Activated CD8-positive, alpha-beta memory T cell treated with anti-CD3 and anti-CD28 coated beads for 36 hours (primary cell): Measurements from ENCODE around the gene BTBD6. TPM values are rescaled to one million over a fixed set of nuclear protein-coding genes. Genes with fewer than 3 reads are reported as not detected.

Experiments used
- CTCF ChIA-PET: fragments of 350-600 bp; sonication (Branson Sonifier 250); formaldehyde crosslinking; loops from one replicate; lab custom pipeline; 2021; ENCODE audit warnings: antibody characterized with exemption; lab: Charles Lee
- POLR2A ChIA-PET: fragments of 350-600 bp; sonication (Branson Sonifier 250); formaldehyde crosslinking; loops from one replicate; lab custom pipeline; 2021; ENCODE audit warnings: antibody characterized with exemption; lab: Charles Lee
- total RNA-seq, 2 experiments: library from RNA; stranded (reverse); gene quantifications; one replicate each; pipeline ENCODE4 v1.2.3, GENCODE V29; 2021

Gene BTBD6
- 10 to 100 TPM; 44.7 to 48.3 TPM for total RNA-seq

GRCh38 chr14:105248368-105249181 lies at the start of gene BTBD6:
BTBD6 (plus strand) TSS chr14:105248533; CDS start chr14:105248712, 179 bp downstream.
- ChIA-PET CTCF (interaction anchor here (0.8 to 1.3 kb wide), 5 partner anchors 11 to 241 kb away, joined by 3 to 4 read pairs (median 3); partner anchors contain the start of gene BRF1), POLR2A (interaction anchor here (1.0 to 1.4 kb wide), 4 partner anchors 51 to 163 kb away, joined by 3 to 6 read pairs (median 6); partner anchors contain the start of genes BRF1 and PACS2)

DNA sequence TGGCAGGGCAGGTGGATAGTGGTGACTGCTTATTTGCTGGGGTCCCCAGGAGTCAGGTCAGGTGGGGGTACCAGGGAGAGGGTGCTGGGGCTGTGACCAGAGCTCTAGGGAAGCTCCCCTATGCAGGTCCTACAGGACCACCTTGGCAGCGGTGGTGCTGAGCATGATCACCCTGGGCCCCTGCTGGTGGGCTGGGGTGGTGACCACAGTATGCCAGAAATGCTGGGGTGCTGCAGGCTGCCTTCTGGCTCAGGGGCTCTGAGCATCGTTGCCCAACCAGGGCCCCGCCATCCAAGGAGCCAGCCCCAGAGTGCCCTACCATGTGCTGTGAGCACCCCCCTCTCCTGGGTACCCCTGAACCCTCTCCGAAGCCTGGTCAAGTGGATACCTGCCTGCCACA lies 49.7 kb upstream of the BTBD6 start:
- CTCF ChIA-PET = no interaction called here

DNA sequence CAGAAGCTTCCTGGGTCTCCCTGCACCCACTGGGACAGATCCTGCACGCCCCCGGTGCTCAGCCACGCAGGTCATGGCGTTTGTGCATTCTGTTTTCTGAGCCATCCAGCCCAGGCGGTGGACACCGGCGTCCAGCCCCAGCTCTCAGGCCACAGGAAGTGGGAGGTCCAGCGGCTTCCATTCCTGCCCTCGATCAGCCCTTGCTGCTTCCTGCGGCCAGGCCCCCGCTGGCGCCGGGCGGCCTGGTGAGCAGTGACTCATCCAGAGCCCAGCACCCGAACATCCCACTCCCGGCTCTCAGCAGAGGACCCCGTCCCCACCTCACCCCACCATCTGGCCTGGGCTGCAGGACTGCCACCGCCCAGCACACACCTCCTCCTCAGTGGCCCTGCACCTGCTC lies 49.2 kb upstream of the BTBD6 start:
- ChIA-PET POLR2A (no interaction called here), CTCF (interaction anchor here (1.9 kb wide), 1 partner anchor 109 kb away, joined by 7 read pairs; no protein-coding TSS in a partner anchor)

More for the DNA sequence above, 49.7 kb upstream of the BTBD6 start:
- POLR2A ChIA-PET = no interaction called here

DNA sequence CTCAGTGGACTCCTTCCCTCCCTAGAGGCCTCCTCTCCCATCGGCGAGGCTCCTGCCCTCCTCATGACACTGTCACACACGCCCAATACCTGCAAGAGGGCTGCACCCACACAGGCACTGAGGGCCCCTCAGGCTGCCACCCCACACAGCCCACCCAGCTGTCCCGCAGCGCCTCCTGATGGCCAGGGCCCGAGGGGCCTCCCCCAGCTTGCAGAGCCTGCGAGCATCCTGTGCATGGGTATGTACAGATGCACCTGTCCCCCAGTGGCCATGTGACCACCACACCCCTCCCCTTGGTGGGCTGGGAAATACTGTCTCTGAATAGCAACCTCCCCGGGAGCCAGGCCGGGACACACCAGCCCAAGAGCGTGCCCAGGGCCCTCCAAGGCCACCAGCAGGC lies 48.3 kb upstream of the BTBD6 start:
- POLR2A ChIA-PET = no interaction called here
- CTCF ChIA-PET = interaction anchor here (1.1 to 1.9 kb wide), 2 partner anchors 82 to 110 kb away, joined by 3 to 7 read pairs; no protein-coding TSS in a partner anchor

DNA sequence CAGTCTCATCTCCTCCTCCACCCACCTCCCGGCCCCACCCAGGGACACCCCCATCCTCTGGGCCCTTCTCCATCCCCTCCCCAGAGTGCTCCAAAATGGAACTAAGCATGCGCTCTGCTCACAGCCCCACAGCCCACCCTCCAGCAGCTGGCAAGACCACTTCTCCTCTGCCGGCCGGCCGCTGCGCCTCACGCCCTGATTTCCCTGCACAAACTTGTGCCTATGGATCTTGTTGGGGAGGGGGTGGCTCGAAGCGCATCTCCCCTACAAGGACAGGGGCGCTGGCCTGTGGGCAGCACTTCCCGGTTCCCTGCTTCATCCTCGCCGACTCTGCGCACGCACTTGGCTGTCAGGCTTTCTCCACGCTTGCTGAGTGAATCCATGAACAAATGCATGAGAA lies 47.7 kb upstream of the BTBD6 start:
- CTCF ChIA-PET = interaction anchor here (1.1 to 1.9 kb wide), 2 partner anchors 81 to 110 kb away, joined by 3 to 7 read pairs; no protein-coding TSS in a partner anchor
- POLR2A ChIA-PET = interaction anchor here (0.6 kb wide), 1 partner anchor 53 kb away, joined by 7 read pairs; no protein-coding TSS in a partner anchor

DNA sequence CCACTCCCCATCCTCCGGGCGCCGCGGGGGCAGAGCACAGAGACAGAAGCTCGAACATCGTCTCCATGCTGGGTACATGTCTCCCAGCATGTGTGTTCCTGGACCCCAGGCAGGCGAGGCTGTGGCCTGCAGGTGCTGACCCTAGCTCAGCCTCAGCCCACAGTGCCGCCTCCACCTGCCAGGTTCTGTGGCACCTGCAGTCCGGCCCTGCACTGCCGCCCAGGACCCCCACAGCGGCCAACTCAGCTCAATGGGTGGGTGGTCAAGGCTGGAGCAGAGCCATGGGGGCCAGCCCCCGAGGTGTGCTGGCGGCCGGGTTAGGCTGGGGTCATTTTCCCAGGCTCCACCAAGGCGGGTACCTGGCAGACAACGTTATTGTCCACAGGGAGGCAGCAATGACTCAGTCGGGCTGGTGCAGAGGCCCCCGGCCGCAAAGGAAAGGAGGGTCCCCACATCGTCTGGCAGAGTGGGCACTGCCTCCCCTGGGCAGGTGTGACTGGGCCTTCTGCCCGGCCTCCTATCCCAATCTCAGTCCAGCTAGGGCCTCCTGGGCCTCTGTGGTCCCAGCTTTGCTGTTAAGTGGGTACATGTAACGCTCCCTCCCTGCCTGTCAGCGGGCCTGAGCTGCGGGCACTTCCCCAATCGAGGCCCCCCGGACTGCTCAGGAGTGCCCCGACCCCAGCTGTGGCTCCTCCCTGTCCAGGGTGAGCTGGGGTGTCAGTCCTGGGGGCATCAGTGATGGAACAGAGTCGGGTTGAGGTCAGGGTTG lies 47.0 kb upstream of the BTBD6 start:
- POLR2A ChIA-PET = interaction anchor here (0.6 kb wide), 1 partner anchor 53 kb away, joined by 7 read pairs; no protein-coding TSS in a partner anchor

GRCh38 chr14:105201925-105202513 lies 46.3 kb upstream of the BTBD6 start:
- ChIA-PET CTCF (interaction anchor here (0.6 to 1.1 kb wide), 3 partner anchors 14 to 150 kb away, joined by 3 read pairs; partner anchors contain the start of gene JAG2), POLR2A (no interaction called here)

More for the DNA sequence above, 47.0 kb upstream of the BTBD6 start:
- CTCF ChIA-PET = interaction anchor here (0.6 to 1.9 kb wide), 3 partner anchors 32 to 151 kb away, joined by 3 to 7 read pairs (median 3); partner anchors contain the start of gene JAG2

DNA sequence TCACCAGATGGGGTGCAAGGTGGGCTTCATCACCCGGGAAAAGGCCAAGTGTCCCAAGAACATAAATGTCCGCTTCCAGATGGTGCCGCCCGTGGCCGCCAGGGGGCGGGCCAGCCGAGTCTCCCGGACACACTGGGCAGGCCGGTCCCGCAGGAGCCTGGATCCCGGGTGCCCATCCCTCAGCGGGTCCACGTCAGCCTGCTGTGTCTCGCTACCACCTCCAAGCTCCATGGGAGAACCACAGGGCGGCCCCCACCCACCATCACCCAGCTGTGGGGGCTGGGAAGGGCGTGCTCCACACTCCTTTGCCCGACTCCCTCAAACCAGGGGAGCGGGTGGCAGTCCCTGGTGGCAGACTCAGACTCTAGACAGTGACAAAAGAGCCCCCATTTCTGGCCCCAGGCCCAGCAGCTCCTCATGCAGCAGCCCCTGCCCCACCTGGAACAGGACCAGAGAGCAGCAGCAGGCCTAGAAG lies 45.2 kb upstream of the BTBD6 start:
- ChIA-PET CTCF (interaction anchor here (0.5 to 1.4 kb wide), 6 partner anchors 11 to 113 kb away, joined by 3 read pairs; partner anchors contain the start of gene PACS2), POLR2A (no interaction called here)

DNA sequence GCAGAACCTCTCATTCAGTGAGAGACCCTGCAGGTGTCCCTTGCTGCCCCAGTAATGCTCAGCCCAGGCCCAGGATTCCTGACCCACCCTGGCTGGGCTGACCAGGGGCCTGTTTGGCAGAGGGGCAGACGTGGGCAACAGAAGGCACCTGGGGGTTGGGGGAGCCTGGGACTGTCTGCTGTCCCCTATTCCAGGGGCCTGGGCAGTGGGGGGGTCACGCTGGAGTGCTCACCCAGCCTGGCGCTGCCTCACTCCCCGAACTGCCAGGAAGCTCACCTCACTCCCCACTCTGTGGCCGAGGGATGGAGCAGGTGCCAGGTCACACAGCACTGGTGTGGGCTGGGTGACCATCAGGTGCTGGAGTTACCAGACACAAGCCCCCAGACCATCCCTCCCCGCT lies 44.6 kb upstream of the BTBD6 start:
- ChIA-PET POLR2A (no interaction called here), CTCF (interaction anchor here (0.5 to 1.4 kb wide), 5 partner anchors 10 to 113 kb away, joined by 3 read pairs; partner anchors contain the start of gene PACS2)

- CTCF ChIA-PET = interaction anchor here (1.3 to 1.4 kb wide), 2 partner anchors 9 to 110 kb away, joined by 3 read pairs; partner anchors contain the start of gene PACS2
- POLR2A ChIA-PET = no interaction called here
These were observed 44.0 kb upstream of the BTBD6 start for GRCh38 chr14:105204206-105204930.

DNA sequence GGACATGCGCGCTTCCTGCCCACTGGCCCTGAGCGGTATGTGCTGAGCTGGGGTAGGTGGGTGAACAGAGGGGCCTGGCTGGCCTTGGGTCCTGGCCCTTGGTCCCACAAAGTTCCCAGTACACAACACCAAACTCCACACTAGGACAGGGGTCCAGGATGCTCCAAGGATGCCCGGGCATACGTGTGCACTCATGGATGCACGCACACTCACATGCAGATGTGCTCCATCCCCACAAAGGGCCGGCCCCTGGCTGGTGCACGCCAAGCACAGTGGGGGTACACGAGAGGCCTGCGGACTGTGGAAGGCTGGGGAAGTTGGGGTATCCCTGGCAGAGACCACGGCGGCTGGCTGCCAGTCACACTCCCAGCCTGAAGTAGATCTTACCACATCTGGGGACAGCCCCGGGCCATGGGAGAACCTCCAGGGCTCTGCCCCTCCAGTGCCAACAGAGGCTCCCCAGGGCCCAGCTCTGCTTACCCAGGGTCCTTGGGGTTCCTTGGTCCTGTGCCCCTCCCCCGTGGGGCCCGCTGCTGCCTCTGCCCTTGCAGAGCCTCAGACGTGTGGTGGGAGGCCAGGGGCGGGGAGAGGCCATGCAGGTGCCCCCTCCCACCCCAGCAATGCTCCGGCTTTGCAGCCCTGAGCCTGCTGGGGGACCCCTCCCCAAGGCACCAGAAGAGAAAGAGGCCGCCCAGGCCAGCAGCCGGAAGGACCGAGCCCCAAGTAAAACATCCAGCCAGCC lies 43.2 kb upstream of the BTBD6 start:
- ChIA-PET CTCF (no interaction called here), POLR2A (no interaction called here)

GRCh38 chr14:105205673-105206208 lies 42.6 kb upstream of the BTBD6 start:
- ChIA-PET CTCF (no interaction called here), POLR2A (no interaction called here)

DNA sequence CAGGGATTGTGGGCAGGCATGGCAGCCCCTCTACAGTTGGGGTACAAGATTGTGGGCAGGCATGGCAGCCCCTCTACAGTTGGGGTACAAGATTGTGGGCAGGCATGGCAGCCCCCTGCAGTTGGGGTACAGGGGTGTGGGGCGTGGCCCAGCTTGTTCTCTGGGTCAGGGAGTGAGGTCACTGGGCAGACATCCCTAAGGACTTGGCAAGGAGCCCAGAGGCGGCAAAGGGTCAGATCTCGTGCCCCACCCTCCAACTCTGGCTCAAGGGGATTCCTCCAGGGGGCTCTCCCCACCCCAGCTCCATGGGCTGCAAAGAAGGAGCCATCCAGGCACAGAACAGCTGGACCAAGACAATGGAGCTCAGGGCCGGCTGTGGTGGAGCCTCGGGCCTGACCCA lies 41.5 kb upstream of the BTBD6 start:
- ChIA-PET CTCF (interaction anchor here (1.2 kb wide), 1 partner anchor 145 kb away, joined by 5 read pairs; no protein-coding TSS in a partner anchor), POLR2A (interaction anchor here (1.0 kb wide), 1 partner anchor 12 kb away, joined by 3 read pairs; no protein-coding TSS in a partner anchor)

DNA sequence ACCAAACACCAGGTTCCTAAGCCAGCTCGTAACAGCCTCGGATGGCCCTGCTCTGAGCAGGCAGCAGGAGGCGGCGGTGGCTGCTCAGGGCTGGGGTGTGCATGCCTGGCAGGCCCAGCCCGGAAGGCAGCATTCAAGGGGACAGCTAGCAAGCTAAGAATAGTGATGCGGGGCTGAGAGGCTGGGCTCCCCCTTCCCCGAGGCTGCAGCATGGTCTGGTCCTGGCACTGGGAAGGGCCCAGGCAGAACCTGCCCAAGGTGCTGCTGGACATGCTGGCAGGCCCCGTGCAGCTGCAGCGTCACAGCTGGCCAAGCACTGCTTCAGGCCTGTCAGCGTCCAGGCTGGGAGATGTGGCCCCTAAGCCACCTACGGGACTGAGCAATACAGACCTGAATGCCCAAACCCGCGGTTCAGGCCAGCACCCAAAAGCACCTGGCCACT lies 40.9 kb upstream of the BTBD6 start:
- POLR2A ChIA-PET = interaction anchor here (1.0 kb wide), 1 partner anchor 12 kb away, joined by 3 read pairs; no protein-coding TSS in a partner anchor
- CTCF ChIA-PET = interaction anchor here (1.2 kb wide), 1 partner anchor 144 kb away, joined by 5 read pairs; no protein-coding TSS in a partner anchor

GRCh38 chr14:105207996-105208737 lies 40.2 kb upstream of the BTBD6 start:
- ChIA-PET POLR2A (no interaction called here), CTCF (no interaction called here)

DNA sequence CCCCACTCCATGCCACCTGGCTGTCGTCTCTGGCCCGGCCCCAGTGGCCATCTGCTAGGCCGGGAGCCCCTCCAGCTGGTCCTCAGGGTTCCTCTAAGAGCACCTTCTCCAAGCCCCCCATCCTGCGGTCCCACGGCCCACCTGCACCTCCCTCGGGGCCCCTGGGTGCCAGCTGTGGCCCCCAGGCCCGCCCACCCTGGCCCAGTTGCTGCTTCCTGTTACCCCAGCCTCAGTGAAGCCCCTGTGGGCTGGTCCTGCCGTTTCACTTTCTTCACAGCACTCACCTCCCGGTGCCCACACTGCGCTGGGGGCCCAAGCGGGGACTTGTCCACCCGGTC lies 39.6 kb upstream of the BTBD6 start:
- POLR2A ChIA-PET = no interaction called here
- CTCF ChIA-PET = no interaction called here
